SK-N-SH (cell line): ENCODE data around the gene ADAR. TPM values are rescaled to one million over a fixed set of nuclear protein-coding genes. Genes with fewer than 3 reads are reported as not detected.

Source experiments
- CTCF ChIA-PET: fragments of 300-600, 350-600 bp; formaldehyde crosslinking; extraction: SDS; loops from one replicate; lab custom pipeline; 2021; lab: Yijun Ruan, JAX
- POLR2A ChIA-PET: fragments of 350-600 bp; sonication (Branson Sonifier 250); formaldehyde crosslinking; extraction: SDS; loops from one replicate; lab custom pipeline; 2020; ENCODE audit warnings: antibody characterized with exemption, inconsistent platforms; lab: Yijun Ruan, JAX
- DNase-seq: peaks from one replicate; pipeline ENCODE4 v3.0.0; 2012
- H2AFZ ChIP-seq: fragments of 200-600 bp; sonication (generic); 2 replicates; pipeline ENCODE4 v1.8.1; 2016; ENCODE audit warnings: antibody characterized with exemption, mild to moderate bottlenecking, low read depth
- H3F3A ChIP-seq: fragments of 200-600 bp; sonication (generic); replicated peaks from 2 replicates; pipeline ENCODE3; 2016; ENCODE audit warnings: antibody characterized with exemption, mild to moderate bottlenecking; ENCODE audit not compliant: insufficient read depth
- H3K27ac ChIP-seq, 2 experiments: fragments of 200-500 bp in 1 of 2; fragments of 200-600 bp in 1 of 2; sonication (Bioruptor generic) in 1 of 2; sonication (generic), shearing (Covaris generic) in 1 of 2; 2 replicates each; pipeline versions ENCODE4 v1.5.1 to v1.6.1; 2014 to 2016; ENCODE audit warnings: low read depth in 2 of 2, inconsistent platforms in 1 of 2, low read length in 1 of 2, mild to moderate bottlenecking in 1 of 2, mixed read lengths in 1 of 2
- H3K27me3 ChIP-seq: fragments of 200-600 bp; sonication (generic), shearing (Covaris generic); 2 replicates; pipeline ENCODE4 v1.6.1; 2016; ENCODE audit warnings: mixed run types; ENCODE audit not compliant: insufficient read depth
- H3K36me3 ChIP-seq, 2 experiments: fragments of 200-500 bp in 1 of 2; fragments of 200-600 bp in 1 of 2; sonication (Bioruptor generic) in 1 of 2; sonication (generic) in 1 of 2; replicated peaks in 1 of 2; 2 replicates each; pipeline versions ENCODE3 to v1.5.1; 2014 to 2016; ENCODE audit warnings: low read length in 1 of 2, mild to moderate bottlenecking in 1 of 2; ENCODE audit not compliant: insufficient read depth in 2 of 2, control insufficient read depth in 1 of 2
- H3K4me1 ChIP-seq, 2 experiments: fragments of 200-500 bp in 1 of 2; fragments of 200-600 bp in 1 of 2; sonication (Bioruptor generic) in 1 of 2; sonication (generic), shearing (Covaris generic) in 1 of 2; 2 replicates each; pipeline versions ENCODE4 v1.5.1 to v1.6.1; 2014 to 2016; ENCODE audit warnings: low read depth in 1 of 2, low read length in 1 of 2, mixed run types in 1 of 2; ENCODE audit not compliant: insufficient read depth in 2 of 2, control insufficient read depth in 1 of 2
- H3K4me2 ChIP-seq: fragments of 200-600 bp; sonication (generic), shearing (Covaris generic); 2 replicates; pipeline ENCODE4 v1.6.1; 2017; ENCODE audit warnings: mixed run types
- H3K4me3 ChIP-seq, 2 experiments: fragments of 200-500 bp in 1 of 2; fragments of 200-600 bp in 1 of 2; sonication (Bioruptor generic) in 1 of 2; sonication (generic), shearing (Covaris generic) in 1 of 2; 2 replicates each; pipeline versions ENCODE4 v1.5.1 to v1.8.1; 2014 to 2016; ENCODE audit warnings: low read depth in 2 of 2, inconsistent platforms in 1 of 2, low read length in 1 of 2, mild to moderate bottlenecking in 1 of 2, mixed read lengths in 1 of 2, moderate library complexity in 1 of 2
- H3K79me2 ChIP-seq: fragments of 200-600 bp; sonication (generic); 2 replicates; pipeline ENCODE4 v1.8.1; 2017; ENCODE audit warnings: mild to moderate bottlenecking; ENCODE audit not compliant: insufficient read depth
- H3K9ac ChIP-seq: fragments of 200-600 bp; sonication (generic); 2 replicates; pipeline ENCODE4 v1.6.1; 2017; ENCODE audit warnings: mixed run types
- H3K9me2 ChIP-seq: fragments of 200-600 bp; sonication (generic); 2 replicates; pipeline ENCODE4 v1.6.1; 2017; ENCODE audit warnings: mixed run types
- H3K9me3 ChIP-seq: fragments of 200-600 bp; sonication (generic); 2 replicates; pipeline ENCODE4 v1.6.1; 2017; ENCODE audit warnings: mixed run types, mild to moderate bottlenecking, moderate library complexity
- H4K20me1 ChIP-seq: fragments of 200-600 bp; sonication (generic); 2 replicates; pipeline ENCODE4 v1.6.1; 2017; ENCODE audit warnings: mild to moderate bottlenecking, mixed run types; ENCODE audit not compliant: insufficient read depth
- FOSL2 ChIP-seq: IDR thresholded peaks from 2 replicates; pipeline ENCODE4 v1.4.0; 2012; ENCODE audit warnings: low read depth, mild to moderate bottlenecking, moderate library complexity, borderline replicate concordance
- JUND ChIP-seq: IDR thresholded peaks from 2 replicates; pipeline ENCODE4 v1.4.0; 2012
- MEF2A ChIP-seq: IDR thresholded peaks from 2 replicates; pipeline ENCODE4 v1.4.0; 2012; ENCODE audit warnings: low read depth, borderline replicate concordance
- MXI1 ChIP-seq: IDR thresholded peaks from 2 replicates; pipeline ENCODE4 v1.6.1; 2012; ENCODE audit warnings: mild to moderate bottlenecking, low read depth, low read length, improper control_type of control experiment
- POLR2AphosphoS5 ChIP-seq: IDR thresholded peaks from 2 replicates; pipeline ENCODE4 v1.6.1; 2012; ENCODE audit warnings: low read depth, low read length
- WGBS: methylation state at CpG from one replicate; pipeline ENCODE4 v1.1.6; 2017; ENCODE audit warnings: low lambda C conversion rate; 5-methylcytosine and 5-hydroxymethylcytosine counted together
- polyA plus RNA-seq, 3 experiments: library from polyadenylated mRNA; depleted of rRNA; stranded (reverse); fragments of >200 nt; gene quantifications; 2 replicates each; pipeline ENCODE4 v1.2.3, GENCODE V29; 2012
- TF ChIP-seq, protein P1 (sequence below): fragments of 150-350 bp; IDR thresholded peaks from 2 replicates; pipeline ENCODE4 v1.6.1; 2017; ENCODE audit warnings: antibody characterized with exemption, low read length, low read depth, borderline replicate concordance
- TF ChIP-seq, protein P2 (sequence below): IDR thresholded peaks from 2 replicates; pipeline ENCODE4 v1.4.0; 2012; ENCODE audit warnings: low read depth
- TF ChIP-seq, protein P3 (sequence below): IDR thresholded peaks from 2 replicates; pipeline ENCODE4 v1.6.1; 2012; ENCODE audit warnings: mild to moderate bottlenecking, low read depth, low read length, moderate library complexity

The ADAR gene
- polyA plus RNA-seq, 1 of the 3 experiments (the other 2 are of a cell fraction): 61.1 TPM

DNA sequence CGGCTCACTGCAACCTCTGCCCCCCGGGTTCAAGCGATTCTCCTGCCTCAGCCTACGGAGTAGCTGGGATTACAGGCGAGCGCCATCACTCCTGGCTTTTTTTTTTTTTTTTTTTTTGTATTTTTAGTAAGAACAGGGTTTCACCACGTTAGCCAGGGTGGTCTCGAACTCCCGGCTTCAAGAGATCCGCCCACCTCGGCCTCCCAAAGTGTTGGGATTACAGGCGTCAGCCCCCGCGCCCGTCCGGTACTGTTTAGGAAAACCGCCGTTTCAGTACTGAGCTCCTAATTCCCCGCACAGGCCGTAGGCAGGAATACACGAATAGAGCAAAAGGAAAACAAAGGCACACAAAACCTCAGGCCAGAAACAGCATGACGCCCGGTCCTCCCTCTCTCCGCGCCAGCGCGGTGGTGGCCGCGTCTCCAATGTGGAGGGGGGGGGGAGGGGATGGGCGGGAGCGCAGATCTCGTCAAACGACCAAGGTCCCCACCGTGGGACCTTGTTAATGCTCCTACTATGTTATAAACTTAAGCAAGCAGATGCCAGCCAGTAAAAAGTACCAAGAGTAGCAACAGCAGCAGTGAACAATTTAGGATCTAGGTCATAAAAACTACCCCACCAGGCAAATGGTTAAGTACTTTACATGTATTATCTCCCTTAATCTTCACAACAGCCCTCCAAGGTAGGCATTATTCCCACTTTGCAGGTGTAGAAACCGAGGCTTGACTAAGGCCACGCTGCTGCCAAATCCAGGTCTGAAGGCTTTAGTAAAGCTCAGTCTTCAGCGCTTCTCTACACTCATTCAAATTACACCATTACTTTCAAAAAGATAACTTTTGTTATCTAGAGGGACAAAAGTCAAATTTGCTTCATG is 648 bp upstream of the ADAR start:
- H3K27ac ChIP-seq: peak overlapping the region; percentile 82 to 94
- no peaks in the 10 kb centered on the region for H3K9me3 ChIP-seq
- H3K4me1 ChIP-seq: peaks cover 11 to 14% of the 10 kb centered on the region in 2 experiments
- H3K4me3 ChIP-seq: peak overlapping the region; percentile 61 to 83
- H3K79me2 ChIP-seq: peaks cover 90% of the 10 kb centered on the region
- H3K27me3 ChIP-seq: no peaks in the 10 kb centered on the region
- ChIA-PET CTCF (interaction anchor here (1.0 kb wide), 1 partner anchor 62 kb away, joined by 4 read pairs; no protein-coding TSS in a partner anchor), POLR2A (interaction anchor here (1.0 to 1.4 kb wide), 2 partner anchors 18 to 41 kb away, joined by 4 to 5 read pairs; partner anchors contain the start of gene CHRNB2)
- peak overlapping the region; percentile 99 for H3K9ac ChIP-seq
- H3K36me3 ChIP-seq: peaks cover 12% of the 10 kb centered on the region in 2 experiments
- peaks cover 37% of the 10 kb centered on the region for H4K20me1 ChIP-seq
- peak overlapping the region; percentile 96 for H2AFZ ChIP-seq
- H3K4me2 ChIP-seq: peak overlapping the region; percentile 99
- no peaks in the 10 kb centered on the region for H3K9me2 ChIP-seq
- H3F3A ChIP-seq: peaks cover 21% of the 10 kb centered on the region
- 0 out of 2 replicates have a peak, but pooled peaks have one; percentile 6 for TF ChIP-seq MXI1
- TF ChIP-seq, protein P1, sequence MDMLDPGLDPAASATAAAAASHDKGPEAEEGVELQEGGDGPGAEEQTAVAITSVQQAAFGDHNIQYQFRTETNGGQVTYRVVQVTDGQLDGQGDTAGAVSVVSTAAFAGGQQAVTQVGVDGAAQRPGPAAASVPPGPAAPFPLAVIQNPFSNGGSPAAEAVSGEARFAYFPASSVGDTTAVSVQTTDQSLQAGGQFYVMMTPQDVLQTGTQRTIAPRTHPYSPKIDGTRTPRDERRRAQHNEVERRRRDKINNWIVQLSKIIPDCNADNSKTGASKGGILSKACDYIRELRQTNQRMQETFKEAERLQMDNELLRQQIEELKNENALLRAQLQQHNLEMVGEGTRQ: no peak
- WGBS: 8% methylated on average over 35 of the region's 37 CpGs
- peak; percentile 77 for DNase-seq

DNA sequence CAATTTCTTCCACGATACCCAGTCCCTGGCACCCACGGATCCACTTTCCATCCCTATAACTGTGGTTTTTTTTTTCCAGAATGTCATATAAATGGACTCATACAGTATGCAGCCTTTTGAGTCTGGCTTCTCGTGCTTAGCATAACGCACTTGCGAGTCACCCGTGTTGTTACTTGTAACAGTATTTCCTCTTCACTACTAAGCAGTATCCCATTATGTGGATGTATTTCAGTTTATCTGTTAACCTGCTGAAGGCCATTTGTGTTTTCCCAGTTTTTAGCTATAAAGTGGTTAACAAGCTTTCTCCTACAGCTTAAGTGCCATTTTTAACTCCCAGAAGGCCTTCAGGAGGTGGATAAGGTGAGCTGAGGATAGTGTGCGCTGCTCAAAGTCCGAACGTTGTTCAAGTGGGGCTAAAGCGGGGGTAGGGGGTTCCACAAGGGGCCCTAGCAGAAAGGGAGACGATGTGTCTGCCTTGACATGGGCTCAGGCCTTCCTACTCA is 829 bp downstream of the ADAR start:
- DNase-seq: peak; percentile 34
- H3K36me3 ChIP-seq: peaks cover 12 to 20% of the 10 kb centered on the region in 2 experiments
- POLR2A ChIA-PET: no interaction called here
- 22% methylated on average over 11 of the region's 11 CpGs for WGBS
- peak overlapping the region; percentile 99 for H3K4me2 ChIP-seq
- peaks cover 21% of the 10 kb centered on the region for H3F3A ChIP-seq
- H4K20me1 ChIP-seq: peaks cover 52% of the 10 kb centered on the region
- H3K79me2 ChIP-seq: peaks cover 91% of the 10 kb centered on the region
- H3K9ac ChIP-seq: peak overlapping the region; percentile 99
- H3K4me3 ChIP-seq: peak overlapping the region; percentile 61 to 83
- CTCF ChIA-PET: interaction anchor here (0.6 to 1.4 kb wide), 4 partner anchors 17 to 253 kb away, joined by 3 to 4 read pairs (median 3); no protein-coding TSS in a partner anchor
- no peaks in the 10 kb centered on the region for H3K27me3 ChIP-seq
- peaks cover 11 to 14% of the 10 kb centered on the region in 2 experiments for H3K4me1 ChIP-seq
- H3K9me2 ChIP-seq: no peaks in the 10 kb centered on the region
- H3K9me3 ChIP-seq: no peaks in the 10 kb centered on the region
- TF ChIP-seq, protein P2, sequence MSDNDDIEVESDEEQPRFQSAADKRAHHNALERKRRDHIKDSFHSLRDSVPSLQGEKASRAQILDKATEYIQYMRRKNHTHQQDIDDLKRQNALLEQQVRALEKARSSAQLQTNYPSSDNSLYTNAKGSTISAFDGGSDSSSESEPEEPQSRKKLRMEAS: peak; percentile 20; the same call in 1 of the 2 replicates
- TF ChIP-seq JUND (peak; percentile 61), POLR2AphosphoS5 (no peak), FOSL2 (peak; percentile 57; the same call in 1 of the 2 replicates), MEF2A (no peak)
- TF ChIP-seq, protein P3, sequence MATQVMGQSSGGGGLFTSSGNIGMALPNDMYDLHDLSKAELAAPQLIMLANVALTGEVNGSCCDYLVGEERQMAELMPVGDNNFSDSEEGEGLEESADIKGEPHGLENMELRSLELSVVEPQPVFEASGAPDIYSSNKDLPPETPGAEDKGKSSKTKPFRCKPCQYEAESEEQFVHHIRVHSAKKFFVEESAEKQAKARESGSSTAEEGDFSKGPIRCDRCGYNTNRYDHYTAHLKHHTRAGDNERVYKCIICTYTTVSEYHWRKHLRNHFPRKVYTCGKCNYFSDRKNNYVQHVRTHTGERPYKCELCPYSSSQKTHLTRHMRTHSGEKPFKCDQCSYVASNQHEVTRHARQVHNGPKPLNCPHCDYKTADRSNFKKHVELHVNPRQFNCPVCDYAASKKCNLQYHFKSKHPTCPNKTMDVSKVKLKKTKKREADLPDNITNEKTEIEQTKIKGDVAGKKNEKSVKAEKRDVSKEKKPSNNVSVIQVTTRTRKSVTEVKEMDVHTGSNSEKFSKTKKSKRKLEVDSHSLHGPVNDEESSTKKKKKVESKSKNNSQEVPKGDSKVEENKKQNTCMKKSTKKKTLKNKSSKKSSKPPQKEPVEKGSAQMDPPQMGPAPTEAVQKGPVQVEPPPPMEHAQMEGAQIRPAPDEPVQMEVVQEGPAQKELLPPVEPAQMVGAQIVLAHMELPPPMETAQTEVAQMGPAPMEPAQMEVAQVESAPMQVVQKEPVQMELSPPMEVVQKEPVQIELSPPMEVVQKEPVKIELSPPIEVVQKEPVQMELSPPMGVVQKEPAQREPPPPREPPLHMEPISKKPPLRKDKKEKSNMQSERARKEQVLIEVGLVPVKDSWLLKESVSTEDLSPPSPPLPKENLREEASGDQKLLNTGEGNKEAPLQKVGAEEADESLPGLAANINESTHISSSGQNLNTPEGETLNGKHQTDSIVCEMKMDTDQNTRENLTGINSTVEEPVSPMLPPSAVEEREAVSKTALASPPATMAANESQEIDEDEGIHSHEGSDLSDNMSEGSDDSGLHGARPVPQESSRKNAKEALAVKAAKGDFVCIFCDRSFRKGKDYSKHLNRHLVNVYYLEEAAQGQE: 0 out of 2 replicates have a peak, but pooled peaks have one; percentile 28
- TF ChIP-seq, all 33 proteins: peak for 4
- Histone ChIP-seq H2AFZ (peak overlapping the region; percentile 37; the same call in 1 of the 2 replicates), H3K27ac (peak overlapping the region; percentile 82 to 94)
